Uterus (tissue), 2 donors: Measurements from ENCODE around the gene TAF6.

ENCODE experiments used
- CTCF ChIP-seq, 4 experiments: fragments of 200-600 bp in 2 of 4; fragments of 450-650 bp in 2 of 4; sonication (generic) in 2 of 4; IDR thresholded peaks; one replicate each; pipeline ENCODE4 v1.5.1; 2016 to 2019; ENCODE audit warnings: antibody characterized with exemption in 4 of 4, mild to moderate bottlenecking in 2 of 4, moderate library complexity in 1 of 4
- POLR2A ChIP-seq, 2 donors: fragments of 450-650 bp; IDR thresholded peaks; one replicate each; pipeline ENCODE4 v1.6.1; 2016; ENCODE audit warnings: antibody characterized with exemption in 2 of 2, mild to moderate bottlenecking in 1 of 2, moderate library complexity in 1 of 2

- TF ChIP-seq CTCF (IDR thresholded peaks at IDR 0.05) (no peak), POLR2A (IDR thresholded peaks at IDR 0.05) (no peak)
Measured at GRCh38 chr7:100061518-100062193, 57.5 kb downstream of the TAF6 start.
